GM18951 (cell line): ENCODE results near the gene CACNA2D4.

Experiments used
- POLR2A ChIP-seq: IDR thresholded peaks from 4 replicates; pipeline ENCODE4 v1.6.1; 2011; ENCODE audit warnings: mild to moderate bottlenecking; ENCODE audit not compliant: insufficient read length, insufficient read depth; ENCODE audit errors: extremely low read depth
- in situ Hi-C: fragments of 300-500 bp; cut with MboI; formaldehyde crosslinking; loops from one replicate; pipeline ENCODE4 v1.12.0; 2022; ENCODE audit warnings: low sequenced_read_pairs, mixed read lengths, inconsistent platforms; ENCODE audit not compliant: unreplicated experiment

CACNA2D4 gene

GRCh38 chr12:1906579-1906978 is 11.9 kb downstream of the CACNA2D4 start:
- in situ Hi-C loops, result no loop called here
- TF ChIP-seq POLR2A, result no peak

GRCh38 chr12:1904875-1905274 is 13.6 kb downstream of the CACNA2D4 start:
- in situ Hi-C loops, result no loop called here
- TF ChIP-seq POLR2A, result no peak

GRCh38 chr12:1896964-1897363 is 21.5 kb downstream of the CACNA2D4 start:
- in situ Hi-C loops, result no loop called here

GRCh38 chr12:1890810-1891209 is 27.6 kb downstream of the CACNA2D4 start:
- in situ Hi-C loops, result no loop called here

More at GRCh38 chr12:1896964-1897363, 21.5 kb downstream of the CACNA2D4 start:
- TF ChIP-seq POLR2A, result no peak

GRCh38 chr12:1890119-1890703 is 28.2 kb downstream of the CACNA2D4 start:
- in situ Hi-C loops, result no loop called here
- no peak for TF ChIP-seq POLR2A

More at GRCh38 chr12:1890810-1891209, 27.6 kb downstream of the CACNA2D4 start:
- no peak for TF ChIP-seq POLR2A

GRCh38 chr12:1888923-1889322 is 29.5 kb downstream of the CACNA2D4 start:
- in situ Hi-C loops, result no loop called here
- TF ChIP-seq POLR2A, result no peak

GRCh38 chr12:1886396-1887008 is 31.9 kb downstream of the CACNA2D4 start:
- in situ Hi-C loops, result no loop called here
- TF ChIP-seq POLR2A, result no peak

GRCh38 chr12:1885599-1886245 is 32.7 kb downstream of the CACNA2D4 start:
- no peak for TF ChIP-seq POLR2A
- in situ Hi-C loops, result no loop called here

- TF ChIP-seq POLR2A, result no peak
- in situ Hi-C loops, result no loop called here
Observed at GRCh38 chr12:1885082-1885596, 33.3 kb downstream of the CACNA2D4 start.

GRCh38 chr12:1884651-1885050 is 33.8 kb downstream of the CACNA2D4 start:
- no peak for TF ChIP-seq POLR2A
- in situ Hi-C loops, result no loop called here

- TF ChIP-seq POLR2A, result no peak
- in situ Hi-C loops, result no loop called here
Observed at GRCh38 chr12:1883513-1883912, 34.9 kb downstream of the CACNA2D4 start.

GRCh38 chr12:1882850-1883470 is 35.5 kb downstream of the CACNA2D4 start:
- no peak for TF ChIP-seq POLR2A
- in situ Hi-C loops, result no loop called here

GRCh38 chr12:1882405-1882804 is 36.0 kb downstream of the CACNA2D4 start:
- TF ChIP-seq POLR2A, result no peak
- in situ Hi-C loops, result no loop called here
